PC-3 (cell line): ENCODE data around the gene KIAA1217. TPM values are rescaled to one million over a fixed set of nuclear protein-coding genes. Genes with fewer than 3 reads are reported as not detected.

Experiments used
- ATAC-seq: fragments of 200-7000 bp; cut with Tn5 transposase; 2 replicates; pipeline ENCODE4 v1.9.1; 2020; ENCODE audit warnings: mild to moderate bottlenecking, moderate library complexity
- BruUV-seq: library from RNA; stranded (reverse); fragments of 400-500 nt; replicated peaks from 2 replicates; lab custom pipeline; 2021; lab: Mats Ljungman, UMichigan
- CTCF ChIA-PET: fragments of 300-600 bp; sonication (Branson Sonifier 250); formaldehyde crosslinking; loops from one replicate; lab custom pipeline; 2022; ENCODE audit warnings: antibody characterized with exemption; lab: Charles Lee
- POLR2A ChIA-PET: fragments of 300-600 bp; sonication (Branson Sonifier 250); formaldehyde crosslinking; loops from one replicate; lab custom pipeline; 2022; ENCODE audit warnings: antibody characterized with exemption; ENCODE audit not compliant: unreplicated experiment; lab: Charles Lee
- DNase-seq: peaks from one replicate; pipeline ENCODE4 v3.0.0-alpha.2; 2015
- H2AFZ ChIP-seq: fragments of 300-600 bp; sonication (generic); 2 replicates; pipeline ENCODE4 v1.6.0; 2016; ENCODE audit warnings: antibody characterized with exemption, low read length
- H3F3A ChIP-seq: fragments of 300-600 bp; sonication (generic); one replicate; pipeline ENCODE4 v1.6.0; 2017; ENCODE audit warnings: antibody characterized with exemption, low read length, control low read depth, mild to moderate bottlenecking; ENCODE audit not compliant: unreplicated experiment
- H3K27ac ChIP-seq: fragments of 300-600 bp; sonication (generic); 2 replicates; pipeline ENCODE4 v1.5.1; 2016; ENCODE audit warnings: mild to moderate bottlenecking, low read length
- H3K27me3 ChIP-seq: fragments of 300-600 bp; sonication (generic); 2 replicates; pipeline ENCODE4 v1.6.1; 2016; ENCODE audit warnings: low read length, mixed read lengths
- H3K36me3 ChIP-seq: fragments of 300-600 bp; sonication (generic); 2 replicates; pipeline ENCODE4 v1.6.1; 2016; ENCODE audit warnings: low read depth, mixed run types, low read length, mixed read lengths
- H3K4me1 ChIP-seq: fragments of 300-600 bp; sonication (generic); 2 replicates; pipeline ENCODE4 v1.5.1; 2016; ENCODE audit warnings: low read length; ENCODE audit not compliant: insufficient read depth
- H3K4me2 ChIP-seq: fragments of 300-600 bp; sonication (generic); 2 replicates; pipeline ENCODE4 v1.6.0; 2016; ENCODE audit warnings: low read length
- H3K4me3 ChIP-seq: fragments of 300-600 bp; sonication (generic); 2 replicates; pipeline ENCODE4 v1.5.1; 2016; ENCODE audit warnings: mild to moderate bottlenecking, low read length, mixed read lengths
- H3K79me2 ChIP-seq: fragments of 300-600 bp; sonication (generic); 2 replicates; pipeline ENCODE4 v1.6.1; 2017; ENCODE audit warnings: low read length, mixed read lengths
- H3K9ac ChIP-seq: fragments of 300-600 bp; sonication (generic); 2 replicates; pipeline ENCODE4 v1.6.0; 2016; ENCODE audit warnings: mild to moderate bottlenecking, low read length
- H3K9me2 ChIP-seq: fragments of 300-600 bp; sonication (generic); replicated peaks from 2 replicates; pipeline ENCODE4 v1.6.1; 2016; ENCODE audit warnings: mixed run types, low read length, mixed read lengths
- H3K9me3 ChIP-seq: fragments of 300-600 bp; sonication (generic); 2 replicates; pipeline ENCODE4 v1.6.1; 2016; ENCODE audit warnings: low read length, mixed read lengths
- H4K20me1 ChIP-seq: fragments of 300-600 bp; sonication (generic); 2 replicates; pipeline ENCODE4 v1.6.1; 2016; ENCODE audit warnings: low read length, mixed read lengths
- EZH2 ChIP-seq: fragments of 300-600 bp; sonication (generic); IDR thresholded peaks from one replicate; pipeline ENCODE4 v1.6.1; 2017; ENCODE audit warnings: antibody characterized with exemption, mild to moderate bottlenecking, low read length; ENCODE audit not compliant: unreplicated experiment
- EZH2phosphoT487 ChIP-seq: fragments of 300-600 bp; sonication (generic); IDR thresholded peaks from 2 replicates; pipeline ENCODE4 v1.6.1; 2018; ENCODE audit warnings: mild to moderate bottlenecking, antibody characterized with exemption, low read length, borderline replicate concordance
- intact Hi-C: fragments of 100-400 bp; cut with micrococcal nuclease; formaldehyde crosslinking; loops from 2 replicates; pipeline ENCODE4 v1.9.0; 2023
- total RNA-seq: library from RNA; depleted of rRNA; stranded (reverse); fragments of >200 nt; gene quantifications from 2 replicates; pipeline ENCODE4 v1.2.3, GENCODE V29; 2014
- TF ChIP-seq, protein P1 (sequence below): fragments of 300-600 bp; sonication (generic); conservative IDR thresholded peaks from 2 replicates; pipeline ENCODE4 v1.5.1; 2017; ENCODE audit warnings: antibody characterized with exemption, low read depth, mild to moderate bottlenecking, low read length

Gene KIAA1217
- total RNA-seq, 1 experiment from 2014 or later, result 16.0 TPM

DNA sequence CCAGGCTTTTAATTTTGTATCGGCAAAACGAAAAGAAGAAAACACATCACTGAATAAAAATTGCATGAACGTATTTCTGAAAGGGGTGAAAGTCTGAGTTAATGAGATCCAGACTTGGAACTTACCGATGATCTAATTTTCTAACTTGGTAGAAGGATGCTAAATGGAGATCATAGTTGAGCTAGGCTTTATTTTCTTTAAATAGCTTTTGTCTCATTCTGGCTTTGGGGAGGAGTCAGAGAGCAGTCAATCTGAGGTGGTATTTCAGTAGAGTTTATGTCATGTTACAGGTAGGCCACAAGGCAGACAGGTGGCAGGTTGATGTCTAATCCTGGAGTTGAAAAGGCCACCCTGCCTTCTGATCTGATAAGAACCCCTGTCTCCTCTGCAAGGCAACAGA lies 161.9 kb downstream of the KIAA1217 start:
- Histone ChIP-seq H3K9me2 (no peaks in the 10 kb centered on the region), H3K27me3 (no peaks in the 10 kb centered on the region), H3K27ac (no peak overlapping the region), H3K4me1 (no peaks in the 10 kb centered on the region), H3K4me2 (no peak overlapping the region), H3K79me2 (no peaks in the 10 kb centered on the region), H3K36me3 (no peaks in the 10 kb centered on the region), H3K9ac (no peak overlapping the region), H3K4me3 (no peak overlapping the region), H2AFZ (no peak overlapping the region), H3K9me3 (no peaks in the 10 kb centered on the region), H4K20me1 (no peaks in the 10 kb centered on the region), H3F3A (no peaks in the 10 kb centered on the region)
- TF ChIP-seq, protein P1, sequence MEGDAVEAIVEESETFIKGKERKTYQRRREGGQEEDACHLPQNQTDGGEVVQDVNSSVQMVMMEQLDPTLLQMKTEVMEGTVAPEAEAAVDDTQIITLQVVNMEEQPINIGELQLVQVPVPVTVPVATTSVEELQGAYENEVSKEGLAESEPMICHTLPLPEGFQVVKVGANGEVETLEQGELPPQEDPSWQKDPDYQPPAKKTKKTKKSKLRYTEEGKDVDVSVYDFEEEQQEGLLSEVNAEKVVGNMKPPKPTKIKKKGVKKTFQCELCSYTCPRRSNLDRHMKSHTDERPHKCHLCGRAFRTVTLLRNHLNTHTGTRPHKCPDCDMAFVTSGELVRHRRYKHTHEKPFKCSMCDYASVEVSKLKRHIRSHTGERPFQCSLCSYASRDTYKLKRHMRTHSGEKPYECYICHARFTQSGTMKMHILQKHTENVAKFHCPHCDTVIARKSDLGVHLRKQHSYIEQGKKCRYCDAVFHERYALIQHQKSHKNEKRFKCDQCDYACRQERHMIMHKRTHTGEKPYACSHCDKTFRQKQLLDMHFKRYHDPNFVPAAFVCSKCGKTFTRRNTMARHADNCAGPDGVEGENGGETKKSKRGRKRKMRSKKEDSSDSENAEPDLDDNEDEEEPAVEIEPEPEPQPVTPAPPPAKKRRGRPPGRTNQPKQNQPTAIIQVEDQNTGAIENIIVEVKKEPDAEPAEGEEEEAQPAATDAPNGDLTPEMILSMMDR, result no peak
- no peak for TF ChIP-seq EZH2phosphoT487
- TF ChIP-seq EZH2, result no peak
- DNase-seq (no peak), ATAC-seq (no peak)
- ChIA-PET POLR2A (no interaction called here), CTCF (no interaction called here)
- intact Hi-C loops, result no loop called here
- no TSS peak for BruUV-seq

GRCh38 chr10:24371396-24371795 lies 162.5 kb downstream of the KIAA1217 start:
- CTCF ChIA-PET, result no interaction called here
- intact Hi-C loops, result no loop called here
- H3F3A ChIP-seq, result no peaks in the 10 kb centered on the region

GRCh38 chr10:24374134-24374915 lies 165.4 kb downstream of the KIAA1217 start:
- Histone ChIP-seq H3F3A (no peaks in the 10 kb centered on the region), H3K27ac (no peak overlapping the region), H4K20me1 (no peaks in the 10 kb centered on the region), H2AFZ (no peak overlapping the region), H3K4me3 (no peak overlapping the region), H3K9me2 (no peaks in the 10 kb centered on the region), H3K4me2 (no peak overlapping the region), H3K79me2 (no peaks in the 10 kb centered on the region), H3K27me3 (no peaks in the 10 kb centered on the region), H3K9ac (no peak overlapping the region), H3K36me3 (no peaks in the 10 kb centered on the region), H3K9me3 (no peaks in the 10 kb centered on the region), H3K4me1 (no peaks in the 10 kb centered on the region)
- ATAC-seq (no peak), DNase-seq (no peak)
- intact Hi-C loops, result no loop called here
- no TSS peak for BruUV-seq
- TF ChIP-seq EZH2, result no peak
- POLR2A ChIA-PET, result no interaction called here
- CTCF ChIA-PET, result no interaction called here

More at GRCh38 chr10:24371396-24371795, 162.5 kb downstream of the KIAA1217 start:
- no peaks in the 10 kb centered on the region for H4K20me1 ChIP-seq
- no peak overlapping the region for H2AFZ ChIP-seq
- no peak overlapping the region for H3K4me2 ChIP-seq
- H3K9me3 ChIP-seq, result no peaks in the 10 kb centered on the region
- POLR2A ChIA-PET, result no interaction called here
- H3K27ac ChIP-seq, result no peak overlapping the region
- BruUV-seq, result no TSS peak
- H3K4me1 ChIP-seq, result no peaks in the 10 kb centered on the region
- no peak for DNase-seq
- TF ChIP-seq EZH2phosphoT487, result no peak
- no peak overlapping the region for H3K9ac ChIP-seq
- H3K27me3 ChIP-seq, result no peaks in the 10 kb centered on the region
- H3K79me2 ChIP-seq, result no peaks in the 10 kb centered on the region
- no peaks in the 10 kb centered on the region for H3K36me3 ChIP-seq
- no peaks in the 10 kb centered on the region for H3K9me2 ChIP-seq
- no peak overlapping the region for H3K4me3 ChIP-seq
- no peak for ATAC-seq
